ENCODE results near the gene MUC5AC.
"Not testable (repeated sequence)": the region's sequence is repeated elsewhere in the genome, so short reads cannot be mapped to it uniquely, and the experiment has no call there.

The MUC5AC gene

DNA sequence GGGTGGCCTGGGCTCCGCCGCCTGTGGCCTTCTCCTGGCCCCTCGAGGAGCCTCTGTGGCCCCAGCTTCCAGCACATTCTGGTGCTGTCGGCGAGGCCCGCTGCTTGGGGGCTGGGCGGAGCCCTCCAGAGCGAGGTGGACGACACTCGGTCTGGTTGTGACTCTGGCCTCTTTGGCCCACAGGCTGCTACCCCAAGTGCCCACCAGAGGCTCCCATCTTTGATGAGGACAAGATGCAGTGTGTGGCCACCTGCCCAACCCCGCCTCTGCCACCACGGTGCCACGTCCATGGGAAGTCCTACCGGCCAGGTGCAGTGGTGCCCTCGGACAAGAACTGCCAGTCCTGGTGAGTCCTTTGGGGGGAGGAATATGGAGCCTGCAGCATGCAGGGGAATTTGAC lies 22.4 kb downstream of the MUC5AC start:
- TF ChIP-seq, protein P1, sequence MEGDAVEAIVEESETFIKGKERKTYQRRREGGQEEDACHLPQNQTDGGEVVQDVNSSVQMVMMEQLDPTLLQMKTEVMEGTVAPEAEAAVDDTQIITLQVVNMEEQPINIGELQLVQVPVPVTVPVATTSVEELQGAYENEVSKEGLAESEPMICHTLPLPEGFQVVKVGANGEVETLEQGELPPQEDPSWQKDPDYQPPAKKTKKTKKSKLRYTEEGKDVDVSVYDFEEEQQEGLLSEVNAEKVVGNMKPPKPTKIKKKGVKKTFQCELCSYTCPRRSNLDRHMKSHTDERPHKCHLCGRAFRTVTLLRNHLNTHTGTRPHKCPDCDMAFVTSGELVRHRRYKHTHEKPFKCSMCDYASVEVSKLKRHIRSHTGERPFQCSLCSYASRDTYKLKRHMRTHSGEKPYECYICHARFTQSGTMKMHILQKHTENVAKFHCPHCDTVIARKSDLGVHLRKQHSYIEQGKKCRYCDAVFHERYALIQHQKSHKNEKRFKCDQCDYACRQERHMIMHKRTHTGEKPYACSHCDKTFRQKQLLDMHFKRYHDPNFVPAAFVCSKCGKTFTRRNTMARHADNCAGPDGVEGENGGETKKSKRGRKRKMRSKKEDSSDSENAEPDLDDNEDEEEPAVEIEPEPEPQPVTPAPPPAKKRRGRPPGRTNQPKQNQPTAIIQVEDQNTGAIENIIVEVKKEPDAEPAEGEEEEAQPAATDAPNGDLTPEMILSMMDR (IDR thresholded peaks at IDR 0.05; ENCODE audit: low read depth, low read length): no peak
- no peak for DNase-seq (ENCODE audit: low read depth in 2 of 2)
- no peak overlapping the region for H3K4me3 ChIP-seq (replicated peaks in 1 of 2; ENCODE audit: low read depth in 2 of 2, low read length in 2 of 2)

DNA sequence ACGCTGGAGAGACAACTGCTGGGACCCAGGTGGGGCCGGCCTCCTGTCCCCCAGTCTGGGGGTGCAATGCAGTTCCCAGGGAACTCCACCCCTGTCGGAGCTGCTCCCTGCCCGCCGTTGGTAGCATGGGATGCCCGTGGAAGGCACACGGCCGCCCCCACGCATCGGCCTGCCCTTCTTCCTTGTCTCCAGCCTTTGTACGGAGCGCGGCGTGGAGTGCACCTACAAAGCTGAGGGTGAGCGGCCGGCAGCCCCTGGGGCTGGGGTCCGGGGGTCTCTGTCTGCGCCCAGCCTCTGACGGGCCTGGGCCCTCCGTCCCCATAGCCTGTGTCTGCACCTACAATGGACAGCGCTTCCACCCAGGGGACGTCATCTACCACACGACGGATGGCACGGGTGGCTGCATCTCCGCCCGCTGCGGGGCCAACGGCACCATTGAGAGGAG lies 23.2 kb downstream of the MUC5AC start:
- TF ChIP-seq, protein P1 (IDR thresholded peaks at IDR 0.05; ENCODE audit: low read depth, low read length): no peak
- no peak overlapping the region for H3K4me3 ChIP-seq (replicated peaks in 1 of 2; ENCODE audit: low read depth in 2 of 2, low read length in 2 of 2)
- DNase-seq (ENCODE audit: low read depth in 2 of 2): no peak

DNA sequence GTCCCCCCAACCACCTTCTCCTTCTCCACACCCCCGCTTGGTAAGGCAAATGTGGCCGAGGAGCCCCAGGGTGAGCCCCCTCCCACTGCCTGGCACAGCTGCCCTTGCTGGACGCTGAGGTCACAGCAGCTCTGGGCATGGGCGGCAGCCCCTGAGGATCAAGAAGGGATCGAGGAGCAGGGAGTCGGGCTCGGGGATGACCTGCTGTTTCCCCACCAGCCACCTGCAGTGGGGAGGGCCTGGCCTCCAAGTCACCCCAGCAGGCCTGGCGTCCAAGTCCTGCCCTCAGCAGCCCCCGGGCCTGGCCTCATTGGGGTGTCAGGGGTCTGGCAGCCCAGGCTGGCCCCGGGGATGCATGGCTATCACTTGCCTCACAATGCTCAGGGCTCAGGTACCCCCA lies 23.7 kb downstream of the MUC5AC start:
- DNase-seq (ENCODE audit: low read depth in 2 of 2): no peak
- TF ChIP-seq, protein P1 (IDR thresholded peaks at IDR 0.05; ENCODE audit: low read depth, low read length): no peak
- no peak overlapping the region for H3K4me3 ChIP-seq (replicated peaks in 1 of 2; ENCODE audit: low read depth in 2 of 2, low read length in 2 of 2)

DNA sequence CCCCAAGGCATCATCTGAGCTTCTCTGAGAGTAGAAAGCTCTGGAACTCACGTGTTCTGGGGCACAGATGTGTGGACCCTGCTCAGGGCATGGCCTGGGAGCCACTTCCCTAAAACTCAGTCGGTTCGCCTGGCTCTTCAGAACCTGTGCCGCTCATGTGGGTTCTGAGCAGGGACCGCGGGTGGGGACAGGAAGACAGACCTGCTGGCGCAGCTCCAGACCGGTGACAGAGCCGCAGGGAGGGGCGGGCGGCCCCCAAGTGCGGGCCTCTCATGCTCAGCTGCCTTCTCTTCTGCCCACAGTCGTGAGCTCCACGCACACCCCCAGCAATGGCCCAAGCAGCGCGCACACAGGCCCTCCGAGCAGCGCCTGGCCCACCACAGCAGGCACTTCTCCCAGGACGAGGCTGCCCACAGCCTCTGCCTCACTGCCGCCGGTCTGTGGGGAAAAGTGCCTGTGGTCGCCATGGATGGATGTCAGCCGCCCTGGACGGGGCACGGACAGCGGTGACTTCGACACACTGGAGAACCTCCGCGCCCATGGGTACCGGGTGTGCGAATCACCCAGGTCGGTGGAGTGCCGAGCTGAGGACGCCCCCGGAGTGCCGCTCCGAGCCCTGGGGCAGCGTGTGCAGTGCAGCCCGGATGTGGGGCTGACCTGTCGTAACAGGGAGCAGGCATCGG lies 24.2 kb downstream of the MUC5AC start:
- DNase-seq (ENCODE audit: low read depth in 2 of 2): no peak
- H3K4me3 ChIP-seq (replicated peaks in 1 of 2; ENCODE audit: low read depth in 2 of 2, low read length in 2 of 2): no peak overlapping the region
- TF ChIP-seq, protein P1 (IDR thresholded peaks at IDR 0.05; ENCODE audit: low read depth, low read length): no peak

DNA sequence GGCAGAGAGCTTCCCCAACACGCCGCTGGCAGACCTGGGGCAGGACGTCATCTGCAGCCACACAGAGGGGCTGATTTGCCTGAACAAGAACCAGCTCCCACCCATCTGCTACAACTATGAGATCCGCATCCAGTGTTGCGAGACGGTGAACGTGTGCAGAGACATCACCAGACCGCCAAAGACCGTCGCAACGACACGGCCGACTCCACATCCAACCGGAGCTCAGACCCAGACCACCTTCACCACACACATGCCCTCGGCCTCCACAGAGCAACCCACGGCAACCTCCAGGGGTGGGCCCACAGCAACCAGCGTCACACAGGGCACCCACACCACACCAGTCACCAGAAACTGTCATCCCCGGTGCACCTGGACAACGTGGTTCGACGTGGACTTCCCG lies 26.4 kb downstream of the MUC5AC start:
- not testable (repeated sequence) for DNase-seq (ENCODE audit: low read depth in 2 of 2); H3K4me3 ChIP-seq (replicated peaks in 1 of 2; ENCODE audit: low read depth in 2 of 2, low read length in 2 of 2)

DNA sequence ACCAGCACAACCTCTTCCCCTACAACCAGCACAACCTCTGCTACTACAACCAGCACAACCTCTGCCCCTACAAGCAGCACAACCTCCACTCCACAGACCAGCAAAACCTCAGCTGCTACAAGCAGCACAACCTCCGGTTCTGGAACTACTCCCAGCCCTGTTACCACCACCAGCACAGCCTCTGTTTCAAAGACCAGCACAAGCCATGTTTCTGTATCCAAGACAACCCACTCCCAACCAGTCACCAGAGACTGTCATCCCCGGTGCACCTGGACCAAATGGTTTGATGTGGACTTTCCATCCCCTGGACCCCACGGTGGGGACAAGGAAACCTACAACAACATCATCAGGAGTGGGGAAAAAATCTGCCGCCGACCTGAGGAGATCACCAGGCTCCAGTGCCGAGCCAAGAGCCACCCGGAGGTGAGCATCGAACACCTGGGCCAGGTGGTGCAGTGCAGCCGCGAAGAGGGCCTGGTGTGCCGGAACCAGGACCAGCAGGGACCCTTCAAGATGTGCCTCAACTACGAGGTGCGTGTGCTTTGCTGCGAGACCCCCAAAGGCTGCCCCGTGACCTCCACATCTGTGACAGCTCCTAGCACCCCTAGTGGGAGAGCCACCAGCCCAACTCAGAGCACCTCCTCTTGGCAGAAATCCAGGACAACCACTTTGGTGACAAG lies 30.8 kb downstream of the MUC5AC start:
- not testable (repeated sequence) for H3K4me3 ChIP-seq (replicated peaks in 1 of 2; ENCODE audit: low read depth in 2 of 2, low read length in 2 of 2)

DNA sequence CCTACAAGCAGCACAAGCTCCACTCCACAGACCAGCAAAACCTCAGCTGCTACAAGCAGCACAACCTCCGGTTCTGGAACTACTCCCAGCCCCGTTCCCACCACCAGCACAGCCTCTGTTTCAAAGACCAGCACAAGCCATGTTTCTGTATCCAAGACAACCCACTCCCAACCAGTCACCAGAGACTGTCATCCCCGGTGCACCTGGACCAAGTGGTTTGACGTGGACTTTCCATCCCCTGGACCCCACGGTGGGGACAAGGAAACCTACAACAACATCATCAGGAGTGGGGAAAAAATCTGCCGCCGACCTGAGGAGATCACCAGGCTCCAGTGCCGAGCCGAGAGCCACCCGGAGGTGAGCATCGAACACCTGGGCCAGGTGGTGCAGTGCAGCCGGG lies 32.1 kb downstream of the MUC5AC start:
- DNase-seq (ENCODE audit: low read depth in 2 of 2); H3K4me3 ChIP-seq (replicated peaks in 1 of 2; ENCODE audit: low read depth in 2 of 2, low read length in 2 of 2): not testable (repeated sequence)

More for the DNA sequence above, 30.8 kb downstream of the MUC5AC start:
- DNase-seq (ENCODE audit: low read depth in 2 of 2): not testable (repeated sequence)

DNA sequence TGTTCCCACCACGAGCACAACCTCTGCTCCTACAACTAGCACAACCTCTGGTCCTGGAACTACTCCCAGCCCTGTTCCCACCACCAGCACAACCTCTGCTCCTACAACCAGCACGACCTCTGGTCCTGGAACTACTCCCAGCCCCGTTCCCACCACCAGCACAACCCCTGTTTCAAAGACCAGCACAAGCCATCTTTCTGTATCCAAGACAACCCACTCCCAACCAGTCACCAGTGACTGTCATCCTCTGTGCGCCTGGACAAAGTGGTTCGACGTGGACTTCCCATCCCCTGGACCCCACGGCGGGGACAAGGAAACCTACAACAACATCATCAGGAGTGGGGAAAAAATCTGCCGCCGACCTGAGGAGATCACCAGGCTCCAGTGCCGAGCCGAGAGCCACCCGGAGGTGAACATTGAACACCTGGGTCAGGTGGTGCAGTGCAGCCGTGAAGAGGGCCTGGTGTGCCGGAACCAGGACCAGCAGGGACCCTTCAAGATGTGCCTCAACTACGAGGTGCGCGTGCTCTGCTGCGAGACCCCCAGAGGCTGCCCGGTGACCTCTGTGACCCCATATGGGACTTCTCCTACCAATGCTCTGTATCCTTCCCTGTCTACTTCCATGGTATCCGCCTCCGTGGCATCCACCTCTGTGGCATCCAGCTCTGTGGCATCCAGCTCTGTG lies 34.2 kb downstream of the MUC5AC start:
- H3K4me3 ChIP-seq (replicated peaks in 1 of 2; ENCODE audit: low read depth in 2 of 2, low read length in 2 of 2); DNase-seq (ENCODE audit: low read depth in 2 of 2): not testable (repeated sequence)

Data from cardiac fibroblast (primary cell).